Measurements from ENCODE around the gene SPTBN5. TPM values are rescaled to one million over a fixed set of nuclear protein-coding genes. Genes with fewer than 3 reads are reported as not detected.
A peak's percentile ranks its signal among the peaks of the same experiment; 100 is the strongest.

The SPTBN5 gene
- total RNA-seq, 1 donor from 2014 or later = 2.9 TPM

GRCh38 chr15:41926185-41927056 is 32.6 kb upstream of the SPTBN5 start:
- Mint-ChIP-seq H3K27me3 (ENCODE audit: low read depth) (no peaks in the 10 kb centered on the region), H3K27ac (ENCODE audit: unreplicated experiment) (peak overlapping the region; percentile 75), H3K9me3 (ENCODE audit: low read depth) (no peaks in the 10 kb centered on the region), H3K36me3 (ENCODE audit: low read depth) (peaks cover 9% of the 10 kb centered on the region), H3K4me3 (ENCODE audit: unreplicated experiment) (no peak overlapping the region), H3K4me1 (ENCODE audit: low read depth) (peaks cover 72% of the 10 kb centered on the region)
- no peak for DNase-seq (ENCODE audit: low spot score)
- TF ChIP-seq, protein P1, sequence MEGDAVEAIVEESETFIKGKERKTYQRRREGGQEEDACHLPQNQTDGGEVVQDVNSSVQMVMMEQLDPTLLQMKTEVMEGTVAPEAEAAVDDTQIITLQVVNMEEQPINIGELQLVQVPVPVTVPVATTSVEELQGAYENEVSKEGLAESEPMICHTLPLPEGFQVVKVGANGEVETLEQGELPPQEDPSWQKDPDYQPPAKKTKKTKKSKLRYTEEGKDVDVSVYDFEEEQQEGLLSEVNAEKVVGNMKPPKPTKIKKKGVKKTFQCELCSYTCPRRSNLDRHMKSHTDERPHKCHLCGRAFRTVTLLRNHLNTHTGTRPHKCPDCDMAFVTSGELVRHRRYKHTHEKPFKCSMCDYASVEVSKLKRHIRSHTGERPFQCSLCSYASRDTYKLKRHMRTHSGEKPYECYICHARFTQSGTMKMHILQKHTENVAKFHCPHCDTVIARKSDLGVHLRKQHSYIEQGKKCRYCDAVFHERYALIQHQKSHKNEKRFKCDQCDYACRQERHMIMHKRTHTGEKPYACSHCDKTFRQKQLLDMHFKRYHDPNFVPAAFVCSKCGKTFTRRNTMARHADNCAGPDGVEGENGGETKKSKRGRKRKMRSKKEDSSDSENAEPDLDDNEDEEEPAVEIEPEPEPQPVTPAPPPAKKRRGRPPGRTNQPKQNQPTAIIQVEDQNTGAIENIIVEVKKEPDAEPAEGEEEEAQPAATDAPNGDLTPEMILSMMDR (IDR thresholded peaks at IDR 0.05) = no peak

DNA sequence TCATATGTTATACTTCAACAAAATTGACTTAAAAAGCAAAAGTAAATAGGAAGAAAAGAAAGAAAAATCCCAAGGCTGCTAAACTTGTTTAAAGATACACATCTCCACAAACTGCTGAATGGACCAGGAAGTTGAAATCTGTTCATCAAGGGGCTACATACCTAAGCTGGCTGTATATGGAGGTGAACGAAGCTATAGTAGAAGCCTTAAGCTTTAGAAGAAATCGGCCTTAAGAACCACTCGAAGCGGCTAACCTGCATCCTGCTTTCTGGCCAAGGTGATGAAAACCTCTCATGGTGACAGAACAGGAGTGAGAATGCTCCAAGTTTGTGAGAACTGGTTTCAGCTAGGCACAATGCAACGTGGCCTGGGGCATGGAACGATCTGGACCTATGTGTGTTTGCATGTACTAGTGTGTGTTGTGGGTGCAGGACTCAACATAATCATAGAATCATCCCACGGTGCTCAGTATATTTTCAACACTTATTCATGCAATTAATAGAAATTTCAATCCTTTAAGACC is 31.3 kb upstream of the SPTBN5 start:
- peaks cover 74% of the 10 kb centered on the region for H3K4me1 Mint-ChIP-seq (ENCODE audit: low read depth)
- no peaks in the 10 kb centered on the region for H3K9me3 Mint-ChIP-seq (ENCODE audit: low read depth)
- no peaks in the 10 kb centered on the region for H3K27me3 Mint-ChIP-seq (ENCODE audit: low read depth)
- TF ChIP-seq, protein P1 (IDR thresholded peaks at IDR 0.05) = no peak
- no peak overlapping the region for H3K27ac Mint-ChIP-seq (ENCODE audit: unreplicated experiment)
- H3K4me3 Mint-ChIP-seq (ENCODE audit: unreplicated experiment) = no peak overlapping the region
- peaks cover 9% of the 10 kb centered on the region for H3K36me3 Mint-ChIP-seq (ENCODE audit: low read depth)
- DNase-seq (ENCODE audit: low spot score) = no peak

DNA sequence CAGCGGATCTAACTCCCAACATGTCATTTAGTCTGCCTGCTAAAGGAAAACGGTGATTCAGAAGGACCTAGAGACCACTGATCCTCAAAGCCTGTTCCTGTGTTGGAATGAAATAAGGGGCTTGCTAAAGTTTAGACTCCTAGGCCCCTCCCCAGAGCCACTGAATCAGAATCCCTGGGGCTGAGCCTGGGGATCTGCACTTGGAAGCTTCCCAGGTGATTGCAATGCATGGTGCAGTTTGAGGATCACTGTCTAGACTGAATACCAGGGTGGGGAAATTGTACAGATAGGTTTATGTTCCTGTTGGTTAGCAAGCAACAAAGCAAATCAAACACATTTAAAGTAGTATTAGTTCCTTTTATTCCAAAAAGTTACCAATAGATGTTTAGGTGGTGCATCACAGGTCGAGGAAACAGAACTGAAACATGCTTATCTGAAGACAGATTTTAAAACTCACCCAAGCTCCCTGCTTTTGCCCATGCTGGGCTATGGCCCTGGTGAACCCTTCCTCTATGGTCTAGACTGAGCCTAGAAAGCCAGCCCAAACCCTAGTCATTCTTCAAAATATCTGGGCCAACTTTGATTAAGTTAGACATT is 29.6 kb upstream of the SPTBN5 start:
- no peak overlapping the region for H3K27ac Mint-ChIP-seq (ENCODE audit: unreplicated experiment)
- H3K4me3 Mint-ChIP-seq (ENCODE audit: unreplicated experiment) = no peak overlapping the region
- peaks cover 11% of the 10 kb centered on the region for H3K36me3 Mint-ChIP-seq (ENCODE audit: low read depth)
- no peak for DNase-seq (ENCODE audit: low spot score)
- TF ChIP-seq, protein P1 (IDR thresholded peaks at IDR 0.05) = no peak
- H3K27me3 Mint-ChIP-seq (ENCODE audit: low read depth) = no peaks in the 10 kb centered on the region
- H3K9me3 Mint-ChIP-seq (ENCODE audit: low read depth) = no peaks in the 10 kb centered on the region
- peaks cover 74% of the 10 kb centered on the region for H3K4me1 Mint-ChIP-seq (ENCODE audit: low read depth)

DNA sequence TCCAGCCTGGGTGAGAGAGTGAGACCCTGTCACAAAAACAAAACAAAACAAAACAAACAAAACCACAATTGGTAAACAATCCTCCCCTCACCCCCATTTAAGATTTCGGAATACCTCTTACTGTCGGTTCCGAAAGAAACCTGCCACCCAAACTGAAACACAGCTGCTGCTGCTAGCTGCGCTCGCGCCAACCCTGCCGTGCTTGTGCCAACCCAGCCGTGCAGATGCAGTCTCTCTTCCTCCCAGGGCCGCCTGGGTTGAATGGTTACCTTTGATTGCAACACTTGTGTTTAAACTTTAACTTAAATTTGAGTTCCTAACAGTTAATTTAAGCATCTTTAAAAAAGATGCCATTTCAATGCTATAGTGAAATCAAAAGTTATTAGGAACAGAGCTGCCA is 28.5 kb upstream of the SPTBN5 start:
- no peak overlapping the region for H3K4me3 Mint-ChIP-seq (ENCODE audit: unreplicated experiment)
- TF ChIP-seq, protein P1 (IDR thresholded peaks at IDR 0.05) = no peak
- no peaks in the 10 kb centered on the region for H3K9me3 Mint-ChIP-seq (ENCODE audit: low read depth)
- H3K36me3 Mint-ChIP-seq (ENCODE audit: low read depth) = peaks cover 16% of the 10 kb centered on the region
- no peak for DNase-seq (ENCODE audit: low spot score)
- H3K27me3 Mint-ChIP-seq (ENCODE audit: low read depth) = no peaks in the 10 kb centered on the region
- H3K27ac Mint-ChIP-seq (ENCODE audit: unreplicated experiment) = no peak overlapping the region
- H3K4me1 Mint-ChIP-seq (ENCODE audit: low read depth) = peaks cover 75% of the 10 kb centered on the region

- Mint-ChIP-seq H3K36me3 (ENCODE audit: low read depth) (peaks cover 16% of the 10 kb centered on the region), H3K27ac (ENCODE audit: unreplicated experiment) (no peak overlapping the region), H3K4me3 (ENCODE audit: unreplicated experiment) (no peak overlapping the region), H3K27me3 (ENCODE audit: low read depth) (no peaks in the 10 kb centered on the region), H3K9me3 (ENCODE audit: low read depth) (no peaks in the 10 kb centered on the region), H3K4me1 (ENCODE audit: low read depth) (peaks cover 73% of the 10 kb centered on the region)
- TF ChIP-seq, protein P1 (IDR thresholded peaks at IDR 0.05) = no peak
- no peak for DNase-seq (ENCODE audit: low spot score)
Observed at GRCh38 chr15:41921639-41922038, 27.8 kb upstream of the SPTBN5 start.
